ENCODE data around the gene NATD1. TPM values are rescaled to one million over a fixed set of nuclear protein-coding genes. Genes with fewer than 3 reads are reported as not detected.

NATD1 gene, protein sequence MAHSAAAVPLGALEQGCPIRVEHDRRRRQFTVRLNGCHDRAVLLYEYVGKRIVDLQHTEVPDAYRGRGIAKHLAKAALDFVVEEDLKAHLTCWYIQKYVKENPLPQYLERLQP
- total RNA-seq (10 to 100 TPM in 6 of 9 donors, 1 to 10 TPM in 3; 2.8 to 18.7 (median 12.5) TPM), polyA plus RNA-seq (1 to 10 TPM; 1.8 to 3.1 (median 3.0) TPM)
- long read RNA-seq, donor 1, result 0 reads
- long read RNA-seq, donor 2, full-length matches to known transcripts, result 1 of 1 reads
- long read RNA-seq, donor 2, partial matches to known transcripts, result 0 of 1 reads
- long read RNA-seq, donor 2, other reads (novel, unspliced or antisense), result 0 of 1 reads
- long read RNA-seq, donor 3, full-length matches to known transcripts, result 2 of 2 reads
- long read RNA-seq, donor 3, partial matches to known transcripts, result 0 of 2 reads
- long read RNA-seq, donor 3, other reads (novel, unspliced or antisense), result 0 of 2 reads
- long read RNA-seq, donor 4, full-length matches to known transcripts, result 2 of 3 reads
- long read RNA-seq, donor 4, partial matches to known transcripts, result 0 of 3 reads
- long read RNA-seq, donor 4, other reads (novel, unspliced or antisense), result 1 of 3 reads
- long read RNA-seq, donor 5, full-length matches to known transcripts, result 4 of 22 reads
- long read RNA-seq, donor 5, partial matches to known transcripts, result 0 of 22 reads
- long read RNA-seq, donor 5, other reads (novel, unspliced or antisense), result 18 of 22 reads
- long read RNA-seq, donor 6, partial matches to known transcripts, result 0 of 2 reads
- long read RNA-seq, donor 6, other reads (novel, unspliced or antisense), result 2 of 2 reads
- long read RNA-seq, donor 7, full-length matches to known transcripts, result 1 of 1 reads
- long read RNA-seq, donor 7, partial matches to known transcripts, result 0 of 1 reads
- long read RNA-seq, donor 7, other reads (novel, unspliced or antisense), result 0 of 1 reads
- long read RNA-seq, donor 8, full-length matches to known transcripts, result 3 of 3 reads
- long read RNA-seq, donor 8, partial matches to known transcripts, result 0 of 3 reads
- long read RNA-seq, donor 8, other reads (novel, unspliced or antisense), result 0 of 3 reads
- long read RNA-seq, donor 9, full-length matches to known transcripts, result 1 of 1 reads
- long read RNA-seq, donor 9, partial matches to known transcripts, result 0 of 1 reads
- long read RNA-seq, donor 9, other reads (novel, unspliced or antisense), result 0 of 1 reads
- long read RNA-seq, donor 10, result 0 reads

- peaks cover 11 to 14% of the 10 kb centered on the region in 2 donors for H3K4me1 ChIP-seq (replicated peaks in 1 of 2)
- H3K4me3 ChIP-seq, result peak within 1 kb of the TSS in 3 of 4 donors; percentile 40 to 55 (median 50)
- H3K36me3 ChIP-seq (replicated peaks in 1 of 2), result no peaks in the 10 kb centered on the region
- H3K27me3 ChIP-seq, result no peaks in the 10 kb centered on the region
- intact Hi-C loops (cut with DNase I), result no loop called here
- 0 to 1% (median 0%) methylated on average over 5 to 117 of the region's 117 CpGs for WGBS, 4 donors
- TF ChIP-seq POLR2A (IDR thresholded peaks at IDR 0.05) (peak; percentile 16 to 59), CTCF (IDR thresholded peaks at IDR 0.05) (no peak)
- no peaks in the 10 kb centered on the region for H3K9me3 ChIP-seq (replicated peaks in 1 of 3)
- DNase-seq, result peak; percentile 83 to 95 (median 90)
- peak within 1 kb of the TSS in 3 of 5 donors; percentile 54 to 89 (median 59) for H3K27ac ChIP-seq
These were observed at the start of gene NATD1 for GRCh38 chr17:21252796-21253645. Gene NATD1 (minus strand): TSS chr17:21253410. CDS start chr17:21253264, 146 bp downstream.

GRCh38 chr17:21301593-21302550 is 48.7 kb upstream of the NATD1 start:
- H3K36me3 ChIP-seq (replicated peaks in 1 of 2), result peaks cover 0 to 75% of the 10 kb centered on the region in 2 donors
- DNase-seq, result peak in 1 of 7 donors; percentile 11
- no peaks in the 10 kb centered on the region for H3K27me3 ChIP-seq
- no peak overlapping the region for H3K4me3 ChIP-seq
- no peaks in the 10 kb centered on the region for H3K4me1 ChIP-seq (replicated peaks in 1 of 2)
- intact Hi-C loops (cut with DNase I), result no loop called here
- H3K27ac ChIP-seq, result no peak overlapping the region
- WGBS, 4 donors, result 67 to 78% (median 71%) methylated on average over 17 to 19 of the region's 19 CpGs
- H3K9me3 ChIP-seq (replicated peaks in 1 of 3), result no peaks in the 10 kb centered on the region
- no peak for TF ChIP-seq CTCF (IDR thresholded peaks at IDR 0.05)
- no peak for TF ChIP-seq POLR2A (IDR thresholded peaks at IDR 0.05)
